Breast epithelium (tissue), 3 donors: Measurements from ENCODE around the gene SIN3B.

Source experiments
- POLR2A ChIP-seq: fragments of 450-650 bp; IDR thresholded peaks from one replicate; pipeline ENCODE4 v1.6.1; 2016; ENCODE audit warnings: antibody characterized with exemption, mild to moderate bottlenecking, moderate library complexity
- TF ChIP-seq, protein P1 (sequence below), 3 donors: fragments of 450-650 bp; IDR thresholded peaks; one replicate each; pipeline ENCODE4 v1.5.1; 2016 to 2017; ENCODE audit warnings: antibody characterized with exemption in 3 of 3, mild to moderate bottlenecking in 3 of 3, moderate library complexity in 3 of 3

GRCh38 chr19:16869331-16869972 is 40.3 kb downstream of the SIN3B start:
- TF ChIP-seq, protein P1, sequence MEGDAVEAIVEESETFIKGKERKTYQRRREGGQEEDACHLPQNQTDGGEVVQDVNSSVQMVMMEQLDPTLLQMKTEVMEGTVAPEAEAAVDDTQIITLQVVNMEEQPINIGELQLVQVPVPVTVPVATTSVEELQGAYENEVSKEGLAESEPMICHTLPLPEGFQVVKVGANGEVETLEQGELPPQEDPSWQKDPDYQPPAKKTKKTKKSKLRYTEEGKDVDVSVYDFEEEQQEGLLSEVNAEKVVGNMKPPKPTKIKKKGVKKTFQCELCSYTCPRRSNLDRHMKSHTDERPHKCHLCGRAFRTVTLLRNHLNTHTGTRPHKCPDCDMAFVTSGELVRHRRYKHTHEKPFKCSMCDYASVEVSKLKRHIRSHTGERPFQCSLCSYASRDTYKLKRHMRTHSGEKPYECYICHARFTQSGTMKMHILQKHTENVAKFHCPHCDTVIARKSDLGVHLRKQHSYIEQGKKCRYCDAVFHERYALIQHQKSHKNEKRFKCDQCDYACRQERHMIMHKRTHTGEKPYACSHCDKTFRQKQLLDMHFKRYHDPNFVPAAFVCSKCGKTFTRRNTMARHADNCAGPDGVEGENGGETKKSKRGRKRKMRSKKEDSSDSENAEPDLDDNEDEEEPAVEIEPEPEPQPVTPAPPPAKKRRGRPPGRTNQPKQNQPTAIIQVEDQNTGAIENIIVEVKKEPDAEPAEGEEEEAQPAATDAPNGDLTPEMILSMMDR (IDR thresholded peaks at IDR 0.05): no peak
- no peak for TF ChIP-seq POLR2A
